NCI-H1694 (cell line): Measurements from ENCODE around the gene PIP5KL1.
A peak's percentile ranks its signal among the peaks of the same experiment; 100 is the strongest.

Source experiments
- DNase-seq: peaks from one replicate; lab custom pipeline; 2025; lab: John Stamatoyannopoulos, UW

The PIP5KL1 gene

DNA sequence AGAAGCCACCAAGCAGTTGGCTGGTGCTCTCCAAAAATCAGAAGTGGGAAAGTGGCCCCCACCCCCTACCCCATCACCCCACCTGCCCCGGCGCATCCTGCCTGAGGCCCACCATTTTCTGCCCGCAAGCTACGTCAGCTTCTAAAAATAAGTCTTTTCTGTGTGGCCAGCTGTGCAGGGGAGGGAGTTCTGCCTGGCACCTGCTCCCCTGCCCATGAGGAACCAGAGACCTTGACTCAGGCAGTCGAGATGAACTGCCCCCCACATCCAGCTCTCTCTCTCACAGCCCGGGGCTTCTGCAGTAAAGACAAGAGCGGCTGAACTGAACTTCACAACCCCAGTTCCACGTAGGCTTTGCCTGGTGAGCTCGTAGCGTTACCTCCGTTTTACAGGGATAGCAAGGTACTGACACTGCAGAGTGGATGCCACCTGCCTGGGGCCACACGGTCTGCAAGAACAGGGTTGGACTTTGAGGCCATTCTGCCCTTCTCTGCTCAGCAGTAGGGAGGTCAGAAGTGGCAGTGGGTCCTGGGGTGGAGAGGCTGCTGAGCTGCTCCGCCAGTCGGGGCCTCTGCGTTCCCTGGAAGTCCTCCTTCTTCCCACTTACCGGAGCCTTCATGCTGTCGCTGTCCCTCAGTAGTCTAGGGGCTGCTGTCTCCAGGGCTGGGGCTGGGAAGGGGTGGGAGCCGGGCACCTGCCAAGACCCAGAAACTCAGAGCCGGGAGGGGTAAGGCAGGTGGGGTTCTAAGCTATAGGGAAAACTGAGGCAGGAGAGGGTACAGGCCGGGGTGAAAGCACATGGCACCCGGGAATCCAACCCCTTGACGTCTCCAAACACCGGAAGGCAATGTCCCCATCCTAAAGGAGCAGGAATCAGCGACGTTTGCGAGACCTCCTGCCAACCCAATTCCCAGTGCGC, 14.5 kb downstream of the PIP5KL1 start:
- no peak for DNase-seq

DNA sequence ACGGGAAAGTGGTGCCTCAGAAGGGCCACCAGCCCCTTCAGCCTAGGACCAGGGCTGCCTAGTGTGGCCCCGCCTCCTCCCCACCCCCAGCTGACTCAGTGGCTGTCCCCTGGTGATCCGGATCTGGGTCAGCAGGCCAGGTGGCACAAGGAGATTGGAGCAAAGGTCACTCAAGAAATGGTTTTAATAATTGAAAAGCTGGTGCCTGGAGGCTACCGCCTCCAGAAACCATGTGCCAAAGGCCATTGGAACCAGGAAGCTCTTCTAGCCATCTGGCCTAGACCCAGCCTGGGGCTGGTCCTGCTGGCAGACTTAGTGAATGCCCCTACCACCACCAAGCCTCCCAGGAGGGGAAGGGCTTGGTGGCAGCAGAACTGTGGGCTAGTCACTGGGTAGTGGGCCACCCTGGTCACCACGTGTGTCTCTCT, 15.2 kb downstream of the PIP5KL1 start:
- DNase-seq: no peak

DNA sequence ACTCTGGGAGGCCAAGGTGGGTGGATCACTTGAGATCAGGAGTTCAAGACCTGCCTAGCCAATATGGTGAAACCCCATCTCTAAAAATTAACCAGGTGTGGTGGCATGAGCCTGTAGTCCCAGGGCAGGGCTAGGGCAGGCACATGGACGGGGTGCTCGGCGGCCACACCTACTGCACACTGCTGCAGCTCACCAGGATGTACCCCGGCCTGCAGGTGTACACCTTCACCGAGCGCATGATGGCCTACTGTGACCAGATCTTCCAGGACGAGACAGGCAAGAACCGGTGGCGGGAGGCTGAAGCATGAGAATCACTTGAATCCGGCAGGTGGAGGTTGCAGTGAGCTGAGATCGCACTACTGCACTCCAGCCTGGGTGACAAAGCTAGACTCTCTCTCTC, 16.9 kb downstream of the PIP5KL1 start:
- no peak for DNase-seq

DNA sequence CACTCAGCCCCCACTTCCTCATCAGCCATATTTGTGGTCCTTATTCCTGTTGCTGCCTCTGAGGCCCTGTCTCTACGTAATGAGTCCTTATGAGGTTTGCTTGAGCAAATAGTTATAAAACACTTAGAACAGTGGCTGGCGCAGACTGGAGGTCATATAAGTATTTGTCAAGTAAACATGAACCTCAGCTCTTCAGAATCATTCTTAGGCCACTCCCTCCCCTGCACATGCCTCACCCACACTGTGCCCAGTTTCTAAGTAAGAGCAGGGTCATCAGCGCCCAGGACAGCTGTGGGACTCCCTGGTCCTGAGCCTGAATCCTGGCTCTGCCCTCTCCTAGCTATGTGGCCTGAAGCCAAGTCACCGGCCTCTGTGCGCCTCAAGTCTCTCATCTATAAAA, 17.7 kb downstream of the PIP5KL1 start:
- DNase-seq: no peak

DNA sequence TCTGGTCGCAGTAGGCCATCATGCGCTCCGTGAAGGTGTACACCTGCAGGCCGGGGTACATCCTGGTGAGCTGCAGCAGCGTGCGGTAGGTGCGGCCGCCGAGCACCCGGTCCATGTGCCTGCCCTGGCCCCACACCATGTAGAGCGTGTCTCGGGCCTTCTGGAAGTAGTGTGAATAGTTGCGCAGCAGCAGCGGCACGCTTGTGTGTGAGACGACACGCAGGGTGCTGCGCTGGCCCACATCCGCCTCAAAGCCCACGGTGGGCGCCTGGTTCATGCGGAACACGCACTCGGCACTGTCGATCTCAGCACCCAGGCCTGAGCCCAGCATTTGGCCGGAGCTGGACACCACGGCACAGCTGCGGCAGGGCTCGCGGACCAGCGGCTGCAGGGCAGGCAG, 18.3 kb downstream of the PIP5KL1 start:
- no peak for DNase-seq

DNA sequence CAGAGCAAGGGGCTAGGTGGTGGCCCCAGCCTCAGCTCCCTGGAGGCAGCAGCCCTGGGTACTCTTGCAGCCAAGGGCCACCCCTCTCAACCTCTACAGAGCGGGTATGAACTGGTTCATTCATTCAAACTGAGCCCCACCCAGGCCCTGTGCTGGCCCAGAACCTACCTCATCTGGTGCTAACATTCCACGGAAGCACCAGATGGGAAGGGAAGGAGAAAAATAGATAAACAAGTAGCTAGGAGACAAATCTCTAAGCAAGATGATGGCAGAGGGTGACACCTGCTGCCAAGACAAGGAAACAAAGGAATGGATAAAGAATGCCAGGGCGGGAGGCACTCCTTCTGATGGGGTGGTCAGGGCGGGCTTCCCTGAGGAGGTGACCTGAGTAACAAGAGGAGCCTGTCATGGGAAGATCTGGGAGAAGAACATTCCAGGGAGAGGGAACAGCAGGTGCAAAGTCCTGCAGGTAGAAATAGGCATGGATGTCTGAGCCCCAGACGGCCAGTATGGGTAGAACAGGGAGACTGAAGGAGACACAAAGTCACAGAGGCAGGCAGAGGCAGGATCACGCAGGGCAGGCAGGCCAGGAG, 19.9 kb downstream of the PIP5KL1 start:
- peak; percentile 73 for DNase-seq

DNA sequence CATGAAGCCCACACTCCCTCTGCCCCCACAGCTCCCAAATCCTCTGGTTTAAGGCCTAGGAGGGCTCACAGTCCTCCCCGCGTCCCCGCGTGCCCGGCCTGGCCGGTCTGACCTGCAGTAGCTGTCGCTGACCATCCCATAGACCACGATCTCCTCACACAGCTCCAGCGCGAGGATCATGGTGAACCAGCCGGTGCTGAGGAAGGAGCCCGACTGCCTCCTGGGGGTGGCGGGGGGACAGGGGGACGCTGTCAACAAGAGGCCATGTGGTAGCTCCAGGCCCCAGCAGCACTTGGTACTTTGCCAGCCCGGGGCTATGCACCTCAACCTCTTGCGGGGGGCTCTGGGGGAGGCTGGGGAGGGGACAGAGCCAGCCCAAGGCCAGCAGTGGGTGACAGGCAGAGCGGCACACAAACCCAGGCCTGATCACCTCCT, 20.7 kb downstream of the PIP5KL1 start:
- no peak for DNase-seq

DNA sequence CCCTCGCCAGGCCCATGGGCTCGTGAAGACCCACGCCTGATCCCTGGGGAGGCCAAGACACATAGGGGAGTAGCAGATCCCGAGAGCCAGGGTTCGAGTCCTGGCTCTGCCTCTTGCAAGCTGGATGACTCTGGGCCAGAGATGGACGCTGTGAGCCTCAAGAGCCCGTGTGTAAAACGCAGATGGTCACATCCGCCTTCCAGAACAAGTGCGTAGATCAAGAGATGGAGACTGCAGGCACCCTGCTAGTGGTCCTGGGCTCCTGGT, 22.0 kb downstream of the PIP5KL1 start:
- DNase-seq: no peak

DNA sequence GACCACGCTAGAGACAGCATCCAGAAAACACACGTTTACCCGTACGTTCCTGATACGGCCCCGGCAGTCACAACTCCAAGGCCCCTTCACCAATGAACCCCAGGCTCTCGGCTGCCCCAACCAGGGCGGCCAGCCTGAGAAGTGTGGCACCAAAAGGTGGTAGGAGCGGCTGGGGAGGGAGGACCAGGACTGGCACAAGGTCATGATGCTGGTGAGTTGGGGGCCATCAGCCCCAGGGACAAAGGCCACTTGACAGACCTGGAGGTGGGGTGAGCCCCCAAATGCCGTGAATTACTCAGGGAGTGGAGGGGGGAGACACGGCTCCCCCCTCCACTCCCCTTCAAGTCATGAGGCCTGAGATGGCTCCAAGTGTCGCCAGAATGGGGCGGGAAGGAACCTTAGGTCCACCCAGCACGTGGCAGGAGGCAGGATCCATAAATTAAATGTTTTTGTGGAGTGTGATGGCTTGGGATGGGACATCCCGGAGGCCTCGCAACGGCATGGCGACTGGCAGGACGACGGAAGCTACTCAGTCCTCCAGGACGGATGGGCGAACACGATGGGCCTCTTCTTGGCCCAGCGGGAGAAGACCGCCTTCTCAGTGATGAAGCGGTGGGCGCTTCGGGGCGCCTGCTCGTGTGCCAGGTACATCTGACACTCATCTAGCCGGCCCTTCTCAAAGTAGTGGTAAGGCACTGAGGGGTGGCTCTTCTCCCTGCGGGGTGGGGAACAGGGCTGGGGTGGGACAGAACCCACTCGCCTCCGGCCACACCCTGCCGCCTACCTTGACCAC, 22.5 kb downstream of the PIP5KL1 start:
- DNase-seq: no peak

DNA sequence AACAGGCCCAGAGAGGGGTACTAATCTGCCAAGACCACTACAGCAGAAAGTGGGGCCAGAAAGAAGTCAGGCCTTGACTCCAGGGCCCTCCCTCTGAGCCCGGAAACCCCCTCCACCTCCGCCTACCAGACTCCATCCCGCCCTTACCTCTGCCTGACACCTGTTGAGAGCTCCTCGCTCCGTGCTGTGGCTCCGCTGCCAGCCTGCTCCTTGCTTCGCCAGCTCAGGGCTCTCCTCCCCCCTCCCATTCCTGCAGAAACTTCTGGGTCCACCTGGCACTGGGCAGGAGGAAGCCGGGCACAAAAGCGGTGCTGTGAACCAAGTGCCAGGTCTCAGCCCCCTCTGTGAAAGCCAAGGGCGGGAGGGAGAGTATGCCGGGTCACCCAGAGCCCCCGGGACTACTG, 24.8 kb downstream of the PIP5KL1 start:
- no peak for DNase-seq

DNA sequence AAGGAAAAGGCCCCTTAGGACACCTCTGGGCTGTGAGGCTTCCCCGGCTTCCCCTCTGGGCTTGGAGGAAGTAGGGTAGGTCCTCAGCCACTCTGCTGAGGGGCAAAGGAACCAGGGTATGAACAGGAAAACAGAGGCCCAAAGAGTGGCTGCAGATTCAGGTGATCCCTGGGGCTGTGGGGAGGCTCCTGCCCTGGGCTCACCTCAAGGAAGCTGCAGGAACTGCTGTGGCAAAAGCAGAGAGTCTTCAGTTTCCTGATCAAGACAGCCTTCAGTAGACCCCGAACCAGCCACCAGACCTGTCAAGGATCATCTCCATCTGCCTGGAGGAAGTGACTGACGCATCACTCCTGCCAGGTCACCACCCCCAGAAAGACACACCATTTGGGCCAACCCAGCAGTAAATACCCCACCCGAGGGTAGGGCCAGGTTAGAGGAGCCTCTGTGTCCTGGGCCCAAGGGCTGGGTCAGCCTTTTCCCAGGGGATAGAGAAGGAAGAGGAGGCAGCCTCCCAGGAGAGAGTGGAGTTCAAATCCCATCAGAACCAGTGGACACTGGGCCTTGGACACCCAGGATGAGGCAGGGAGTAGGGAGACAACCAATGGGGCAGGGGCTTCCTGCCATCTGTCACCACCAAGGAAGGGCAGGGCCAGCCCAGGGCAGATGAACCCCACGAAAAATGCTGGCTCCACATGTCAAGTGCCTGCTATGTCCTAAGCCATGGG, 25.4 kb downstream of the PIP5KL1 start:
- DNase-seq: no peak

DNA sequence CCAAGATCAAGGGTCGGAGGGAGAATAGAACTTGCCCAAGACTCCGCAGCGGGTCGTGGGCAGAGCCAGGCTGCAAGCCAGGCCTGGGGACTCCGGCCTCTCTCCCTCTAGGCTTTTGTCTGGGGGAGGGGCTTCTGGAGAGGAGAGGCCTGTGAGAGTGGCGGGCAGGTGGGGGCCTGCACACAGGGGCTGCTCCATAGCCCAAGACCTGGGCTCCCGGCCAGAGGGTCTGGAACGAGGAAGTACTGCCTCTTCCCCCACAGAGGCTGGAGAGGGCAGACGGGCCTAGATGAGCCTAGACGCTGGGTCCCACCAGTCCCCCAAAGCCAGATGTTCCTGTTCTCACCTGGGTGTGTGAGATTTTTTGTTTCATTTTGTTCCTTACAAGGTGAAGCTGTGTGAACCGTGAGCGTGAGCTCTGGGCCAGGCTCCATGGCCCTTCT, 26.0 kb downstream of the PIP5KL1 start:
- no peak for DNase-seq

DNA sequence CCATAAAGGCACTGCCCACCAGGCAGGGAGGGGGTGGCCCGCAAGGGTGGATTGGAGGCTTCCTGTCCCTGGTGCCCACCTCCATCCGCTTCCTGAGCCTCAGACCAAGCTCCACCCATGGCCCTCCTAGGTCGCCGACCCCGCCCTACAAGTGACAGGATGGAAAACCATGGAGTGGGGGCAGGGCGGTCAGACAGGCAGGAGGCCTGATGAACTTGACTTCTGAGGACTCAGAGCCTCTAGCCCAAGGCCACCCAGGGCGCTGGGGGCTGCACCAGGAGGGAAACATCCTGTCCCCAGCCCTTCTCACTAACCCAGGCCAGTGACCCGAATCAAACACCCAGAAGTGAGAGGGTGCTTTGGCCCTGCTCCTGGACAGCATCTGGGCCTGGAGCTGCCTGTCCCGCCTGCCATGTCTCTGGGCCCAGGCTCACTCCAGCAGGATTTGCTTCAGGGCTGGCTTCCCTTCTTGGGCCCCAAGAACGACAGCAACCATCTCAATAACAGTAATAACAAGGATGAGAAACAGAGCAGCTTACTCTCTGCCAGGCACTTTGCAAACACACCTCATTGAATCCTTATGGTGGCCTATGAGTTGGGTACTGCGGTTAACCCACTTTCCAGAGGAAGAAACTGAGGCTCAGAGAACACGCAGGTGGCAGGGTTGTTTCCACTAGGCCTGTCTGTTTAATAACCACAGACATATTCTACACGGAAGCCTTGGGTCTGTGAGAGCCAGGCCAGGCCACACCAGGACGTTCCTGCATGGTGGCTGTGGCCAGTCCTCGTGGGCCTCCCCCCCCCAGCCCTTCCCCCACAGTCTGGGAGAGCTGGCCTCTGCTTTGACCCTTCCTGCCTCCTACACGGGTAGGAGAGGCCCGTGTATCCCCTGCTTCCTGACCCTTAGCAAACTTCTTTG, 26.8 kb downstream of the PIP5KL1 start:
- no peak for DNase-seq

DNA sequence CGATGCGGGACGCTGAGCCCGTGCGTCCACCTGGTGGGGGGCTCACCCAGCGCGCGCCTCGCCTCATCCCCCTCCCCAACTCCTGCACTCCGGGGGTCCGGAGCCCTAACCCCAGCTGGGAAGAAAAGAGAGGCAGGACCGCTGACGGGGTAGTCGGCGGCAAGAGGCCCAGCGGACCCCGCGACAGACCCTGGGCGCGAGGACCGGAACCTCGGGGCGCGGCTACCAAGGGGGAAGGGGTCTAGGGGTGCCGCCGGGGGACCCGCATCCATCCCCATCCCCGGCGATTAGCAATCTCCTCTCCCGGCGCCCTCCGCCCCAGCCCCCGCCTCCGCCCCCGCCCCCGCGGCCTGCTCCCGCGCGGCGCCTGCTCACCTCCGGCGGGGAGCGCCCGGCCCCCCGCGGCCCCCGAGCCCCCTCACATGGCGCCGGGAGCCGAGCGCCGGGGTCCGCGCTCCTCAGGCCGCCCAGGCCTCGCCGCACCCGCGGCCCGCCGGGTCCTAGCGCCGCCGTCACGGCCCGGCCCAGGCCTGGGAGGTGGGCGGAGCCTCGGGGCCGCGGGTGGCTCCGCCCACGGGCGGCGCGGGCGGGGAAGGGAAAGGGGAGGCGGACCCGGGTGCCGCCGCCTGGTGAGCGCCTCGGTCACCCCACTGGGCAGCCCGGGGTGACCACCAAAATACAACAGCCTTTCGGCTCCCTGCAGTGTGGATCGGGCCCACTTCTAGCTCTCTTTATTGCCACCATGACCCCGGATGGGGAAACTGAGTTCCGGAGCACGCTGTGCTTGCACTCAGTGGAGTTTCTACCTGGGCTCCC, 31.2 kb downstream of the PIP5KL1 start, which contains the start of gene ST6GALNAC6:
Gene ST6GALNAC6 (minus strand): TSS at position 476 of the 816 bp plus-strand sequence. CDS start 1,622 bp downstream, outside the sequence.
- no peak for DNase-seq

DNA sequence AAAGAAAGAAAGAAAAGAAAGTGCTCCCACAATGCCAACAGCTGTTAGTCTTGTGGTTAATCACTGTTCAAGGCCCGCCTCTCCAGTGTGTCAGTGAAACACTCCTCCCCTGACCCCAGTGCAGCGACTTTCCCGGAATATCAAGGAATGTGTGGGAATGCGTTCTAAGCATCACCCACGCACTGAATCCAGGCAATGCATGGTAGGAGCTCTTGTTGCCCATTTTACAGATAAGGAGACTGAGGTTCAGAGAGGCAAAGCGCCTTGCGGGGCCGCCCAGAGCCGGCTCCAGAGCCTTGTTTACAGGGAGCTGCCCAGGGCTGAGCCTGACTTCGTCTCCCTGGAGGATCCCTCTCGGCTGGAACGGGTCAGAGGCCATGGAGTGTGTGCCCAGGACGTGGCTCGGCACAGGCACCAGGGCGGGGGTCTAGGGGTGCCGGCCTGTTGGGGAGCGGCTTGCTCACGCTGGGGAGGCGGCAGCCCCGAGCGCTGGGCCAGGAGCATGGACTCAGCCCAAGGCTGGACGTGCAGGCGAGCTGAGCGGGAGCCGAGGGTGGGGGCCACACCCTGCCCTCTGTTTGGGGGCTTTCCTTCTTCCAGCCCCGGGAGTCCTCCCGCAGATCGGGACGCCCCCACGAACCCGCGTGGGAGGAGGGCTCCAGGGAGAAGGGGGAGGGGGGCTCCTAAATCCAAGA, 32.0 kb downstream of the PIP5KL1 start:
- DNase-seq: no peak

DNA sequence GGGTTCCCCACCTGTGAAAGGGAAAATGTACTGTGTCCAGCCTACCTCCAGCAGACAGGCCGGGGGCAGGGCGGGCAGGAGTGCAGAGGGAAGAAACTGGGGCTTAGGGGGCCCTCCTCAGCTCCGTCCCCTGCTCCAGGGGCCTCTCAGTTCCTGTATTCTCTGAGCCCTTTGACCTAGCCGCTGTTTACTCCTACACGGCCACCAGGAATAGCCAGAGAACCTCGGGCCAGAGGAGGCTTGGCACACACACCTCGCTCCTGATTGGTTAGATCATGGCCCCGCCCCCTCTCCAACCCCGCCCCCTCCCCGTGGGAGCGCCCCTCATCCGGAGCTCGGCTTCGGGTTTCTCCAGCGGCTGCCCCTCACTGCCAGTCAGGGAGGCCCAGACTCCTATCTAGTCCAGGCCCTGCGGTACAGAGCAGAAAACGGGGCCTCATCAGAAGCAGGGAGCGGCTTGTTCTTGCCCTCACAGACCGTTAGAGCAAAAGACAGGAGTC, 33.3 kb downstream of the PIP5KL1 start:
- no peak for DNase-seq

DNA sequence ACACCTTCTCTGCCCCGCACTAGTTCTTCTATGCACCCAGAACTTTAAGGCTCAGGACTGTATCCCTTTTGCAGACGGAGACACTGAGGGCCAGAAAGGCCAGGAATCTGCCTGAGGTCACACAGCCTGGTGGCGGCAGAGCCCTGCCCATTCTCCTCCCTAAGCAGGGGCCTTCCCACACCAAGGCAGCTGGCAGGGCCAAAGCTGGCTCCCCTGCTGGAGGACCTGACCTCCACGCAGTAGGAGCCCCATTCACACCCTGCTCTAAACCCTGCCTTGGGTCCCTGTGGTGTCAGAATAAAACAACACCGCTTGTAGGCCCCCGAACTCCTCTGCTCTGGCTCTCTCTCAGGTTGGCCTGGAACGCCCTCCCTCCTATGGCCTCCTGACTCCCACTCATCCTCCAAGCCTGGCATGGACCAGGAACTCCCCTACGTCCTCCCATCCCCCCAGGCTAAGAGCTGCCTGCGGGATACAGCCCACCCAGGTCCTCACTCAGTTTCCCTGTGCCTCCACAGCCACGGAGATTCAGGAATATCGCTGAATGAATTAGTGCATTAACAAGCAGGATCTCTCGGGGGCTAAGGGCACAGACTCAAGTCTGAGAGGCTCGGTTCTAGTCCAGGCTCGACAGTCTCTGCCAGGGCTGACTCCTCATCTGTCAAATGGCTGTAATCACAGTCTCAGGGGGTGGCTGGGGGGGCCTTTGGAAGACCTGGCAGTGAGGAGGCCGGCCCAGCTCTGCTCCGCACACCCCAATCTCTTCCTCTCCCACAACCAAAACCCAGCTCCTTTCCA, 34.0 kb downstream of the PIP5KL1 start:
- DNase-seq: no peak

DNA sequence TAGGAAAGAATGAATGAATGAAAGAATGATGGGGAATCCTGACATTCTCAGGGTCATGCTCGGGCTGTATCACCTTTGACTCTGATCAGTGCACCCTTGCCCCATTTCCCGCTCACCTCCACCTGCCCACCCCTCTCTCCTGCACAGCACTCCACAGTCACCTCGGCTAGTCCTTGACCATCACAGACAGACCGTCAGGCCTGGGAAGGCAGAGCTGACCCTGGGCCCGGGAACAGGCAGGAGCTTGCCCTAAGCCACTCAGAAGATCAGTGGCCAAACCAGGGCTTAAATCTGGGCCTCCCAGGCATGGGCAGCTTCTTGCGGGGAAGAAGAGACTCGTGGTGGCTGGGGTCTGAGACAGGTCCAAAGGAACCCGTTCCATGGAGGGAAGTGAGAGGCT, 34.8 kb downstream of the PIP5KL1 start:
- DNase-seq: no peak
